Stimulated activated CD8-positive, alpha-beta memory T cell treated with anti-CD3 and anti-CD28 coated beads, Interleukin-15, amount 100 ng/mL, for 48 hours (primary cell): ENCODE results near the gene RNF26.

Experiments
- DNase-seq, 2 donors: peaks; one replicate each; pipeline ENCODE4 v3.0.0-alpha.2; 2020; ENCODE audit warnings: low read depth in 2 of 2

The RNF26 gene

DNA sequence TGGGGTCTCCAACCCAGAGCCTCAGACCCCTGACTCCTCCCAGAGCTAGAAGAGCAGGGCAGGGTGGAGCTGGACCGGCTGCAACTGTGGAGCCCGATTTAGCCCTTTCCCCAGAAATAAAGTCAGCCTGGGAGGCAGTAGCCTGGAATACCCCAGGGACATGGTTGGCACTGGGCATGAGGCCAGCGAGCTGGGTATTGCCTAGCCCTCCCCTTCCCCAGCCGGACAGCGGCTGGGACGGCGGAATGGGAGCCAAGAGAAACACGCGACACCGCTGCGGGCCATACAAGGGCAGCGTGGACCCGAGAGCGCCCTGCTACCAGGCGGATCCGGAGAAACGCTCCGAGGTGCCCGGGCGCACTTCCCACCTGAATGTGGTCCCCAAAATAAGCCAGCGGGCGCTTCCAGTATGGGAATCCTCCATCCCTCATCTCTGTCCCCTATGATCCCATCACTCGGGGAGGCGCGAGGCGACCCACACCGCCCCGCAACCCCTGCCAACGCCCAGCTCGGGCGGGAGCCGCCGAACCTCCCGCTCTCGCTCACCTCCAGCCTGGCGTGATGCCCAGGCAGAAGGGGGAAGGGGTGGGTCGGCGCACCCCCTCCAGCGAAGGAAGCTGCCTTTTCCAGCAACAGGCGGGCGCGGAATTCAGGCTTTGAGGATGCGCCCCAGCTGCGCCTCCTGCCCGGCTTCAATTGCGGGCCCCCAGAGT, 18.2 kb upstream of the RNF26 start:
- DNase-seq = no peak

DNA sequence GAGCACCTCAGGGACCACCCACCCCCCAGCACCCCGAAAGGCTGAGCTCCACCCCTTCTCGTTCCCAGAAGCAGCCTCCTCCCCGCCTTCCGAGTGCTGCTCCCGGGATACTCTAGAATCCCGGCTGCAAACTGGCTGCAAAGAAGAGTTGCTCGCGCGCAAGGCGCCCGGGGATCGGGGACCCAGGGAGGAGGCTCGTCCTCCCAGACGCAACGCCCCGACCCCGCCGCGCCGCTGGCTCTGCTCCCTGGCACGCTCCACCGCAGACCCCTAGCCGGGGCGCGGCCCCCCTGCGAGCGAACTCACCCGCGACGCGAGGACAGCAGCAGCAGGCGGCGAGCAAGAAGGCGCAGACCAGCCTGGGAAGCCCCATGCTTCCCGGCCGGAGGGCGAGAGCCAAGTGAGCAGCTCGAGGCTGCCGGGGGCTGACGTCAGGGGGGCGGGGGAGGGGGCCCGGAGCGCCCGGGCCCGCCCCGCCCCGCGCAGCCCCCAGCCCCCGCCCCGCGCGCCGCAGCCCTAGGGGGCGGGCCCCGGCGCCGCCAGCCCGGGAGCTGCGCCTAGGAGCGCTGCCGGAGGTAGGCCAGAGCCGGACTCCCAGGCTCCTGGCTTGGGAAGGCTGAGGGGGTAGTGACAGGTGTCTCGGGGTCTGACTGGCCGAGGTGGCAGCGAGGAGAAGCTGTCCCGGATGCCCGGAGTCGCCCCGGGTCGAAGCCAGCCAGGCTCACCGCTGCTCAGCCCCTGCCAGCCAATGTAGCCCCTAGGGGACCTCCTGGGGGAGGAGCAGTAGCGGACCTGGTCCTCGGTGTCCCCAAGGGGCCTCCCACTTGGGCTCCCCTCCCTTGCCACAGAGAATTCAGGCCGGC, 17.4 kb upstream of the RNF26 start, which contains the start of gene MCAM:
MCAM (minus strand) TSS at position 402 of the 863 bp plus-strand sequence; CDS start at position 373, 29 bp downstream.
- no peak for DNase-seq

DNA sequence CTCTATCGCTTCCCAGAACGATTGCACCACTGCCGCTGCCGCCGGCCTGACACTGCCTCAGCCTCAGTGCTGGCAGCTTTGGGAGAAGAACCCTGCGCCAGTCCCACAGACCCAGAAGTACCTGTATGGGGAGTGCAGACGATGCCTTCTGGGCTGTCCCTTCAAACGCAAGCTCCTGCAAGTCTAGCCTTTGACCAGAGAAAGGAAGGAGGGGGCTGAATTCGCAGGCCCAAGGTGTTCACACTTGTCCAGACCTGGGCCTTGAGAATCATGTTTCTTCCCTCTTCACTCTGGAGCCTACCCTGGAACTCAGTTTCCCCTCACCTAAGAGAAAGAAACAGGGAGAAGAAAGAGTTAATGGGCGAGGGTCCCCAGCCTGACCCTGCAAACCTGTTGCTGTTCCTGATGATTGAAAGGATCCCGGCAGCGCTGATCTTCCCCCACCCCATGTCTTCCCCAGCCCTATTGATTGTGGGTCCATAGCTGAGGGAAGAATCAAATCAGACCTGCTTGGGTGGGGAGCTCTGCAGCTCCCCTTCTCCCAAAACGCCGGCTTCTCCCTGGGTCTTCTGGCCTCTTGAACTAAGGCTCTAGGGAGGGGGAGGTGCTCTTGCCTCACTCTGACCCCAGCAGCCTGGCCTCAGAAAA, 16.6 kb upstream of the RNF26 start:
- DNase-seq = no peak

DNA sequence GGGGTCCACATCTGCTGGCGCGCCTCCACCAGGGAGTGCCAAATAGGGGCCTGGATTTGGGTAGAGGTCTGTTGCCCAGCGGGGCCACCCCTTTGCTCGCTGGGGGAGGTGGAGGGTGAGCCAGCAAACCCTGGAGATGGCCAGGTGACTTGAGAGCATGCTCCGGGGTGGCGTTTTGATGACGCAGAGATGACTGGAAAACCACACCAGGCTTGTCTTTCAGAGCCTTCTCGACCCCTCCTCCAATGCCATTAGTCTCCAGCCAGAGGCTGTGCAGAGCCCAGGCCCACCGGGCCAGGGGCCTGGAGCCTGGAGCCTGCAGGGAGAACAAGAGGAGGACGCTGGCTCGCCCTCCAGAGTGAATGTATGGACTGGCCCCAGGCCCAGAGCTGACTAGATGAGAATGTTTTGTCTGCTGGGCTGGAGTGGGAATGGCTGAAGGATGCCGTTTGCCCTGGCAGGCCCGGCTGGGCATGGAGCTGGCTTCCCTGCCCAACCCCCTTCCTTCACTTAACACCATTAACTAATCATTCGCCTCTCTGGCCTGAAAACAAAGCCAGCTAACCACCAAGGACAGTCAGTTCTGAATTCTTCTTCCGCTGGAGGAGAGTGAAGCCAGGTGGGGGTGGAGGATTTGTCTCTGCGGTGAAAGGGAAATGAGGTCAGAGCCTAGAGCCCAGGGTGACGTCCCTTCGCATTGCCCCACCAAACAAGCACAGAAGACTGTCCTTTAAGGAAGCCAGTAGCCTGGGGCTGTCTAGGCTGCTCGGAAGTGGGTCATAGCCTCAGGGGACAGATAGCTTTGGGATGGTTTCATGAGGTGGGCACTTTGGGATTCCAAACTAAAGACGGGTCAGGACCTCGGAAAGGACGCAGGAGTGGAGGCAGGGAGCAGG, 15.8 kb upstream of the RNF26 start:
- no peak for DNase-seq

DNA sequence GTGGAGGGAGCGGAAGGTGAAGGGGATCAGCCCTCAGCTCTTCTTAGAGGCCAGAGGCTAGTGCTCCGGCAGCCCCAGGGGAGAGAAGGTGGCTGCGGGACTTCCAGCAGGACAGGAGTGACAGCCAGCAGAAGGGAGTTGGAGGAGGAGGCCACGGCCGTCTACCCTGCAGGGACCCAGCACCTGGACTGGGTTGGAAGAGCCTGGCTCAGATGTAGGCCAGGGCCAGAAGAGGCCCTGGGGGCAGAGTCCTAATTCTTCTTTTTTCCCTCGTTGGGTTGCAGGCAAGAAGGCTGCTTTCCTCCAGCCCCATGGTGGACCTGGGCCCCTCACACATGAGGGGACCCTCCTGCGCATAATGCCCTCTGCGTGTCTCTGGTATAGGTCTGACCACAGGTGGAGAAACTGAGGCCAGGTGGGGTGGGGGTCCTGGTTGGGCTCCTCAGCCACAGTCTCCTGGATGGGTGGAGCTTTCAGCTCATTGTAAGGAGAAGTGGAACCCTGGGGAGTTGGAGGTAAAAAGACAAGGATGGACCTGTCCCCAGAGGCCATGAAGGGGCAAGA, 15.1 kb upstream of the RNF26 start:
- no peak for DNase-seq

DNA sequence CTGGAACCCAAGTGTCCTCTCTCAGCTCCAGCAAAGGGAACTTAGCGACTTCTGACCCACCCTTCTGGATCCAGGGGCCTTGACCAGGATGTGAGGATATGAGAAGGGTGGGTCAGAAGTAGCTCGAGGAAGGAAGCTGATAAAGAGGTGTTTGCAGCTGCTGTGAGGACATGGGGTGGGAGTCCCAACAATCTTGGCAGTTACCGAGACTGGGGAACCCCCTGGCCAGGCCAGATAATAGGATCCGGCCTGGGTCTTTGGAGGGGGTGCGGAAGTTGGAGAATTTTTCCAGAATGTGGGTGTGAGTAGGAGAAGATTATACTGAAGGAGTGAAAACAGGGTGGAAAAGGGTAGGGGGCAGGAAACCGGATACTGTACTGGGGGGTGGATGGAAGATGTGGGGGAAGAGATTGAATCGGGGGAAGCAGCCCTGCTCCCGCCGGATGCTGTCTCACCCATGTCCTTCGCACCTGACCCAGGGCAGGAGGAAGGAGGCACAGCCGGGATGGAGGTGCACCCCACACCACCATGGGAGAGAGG, 14.6 kb upstream of the RNF26 start:
- DNase-seq = no peak

DNA sequence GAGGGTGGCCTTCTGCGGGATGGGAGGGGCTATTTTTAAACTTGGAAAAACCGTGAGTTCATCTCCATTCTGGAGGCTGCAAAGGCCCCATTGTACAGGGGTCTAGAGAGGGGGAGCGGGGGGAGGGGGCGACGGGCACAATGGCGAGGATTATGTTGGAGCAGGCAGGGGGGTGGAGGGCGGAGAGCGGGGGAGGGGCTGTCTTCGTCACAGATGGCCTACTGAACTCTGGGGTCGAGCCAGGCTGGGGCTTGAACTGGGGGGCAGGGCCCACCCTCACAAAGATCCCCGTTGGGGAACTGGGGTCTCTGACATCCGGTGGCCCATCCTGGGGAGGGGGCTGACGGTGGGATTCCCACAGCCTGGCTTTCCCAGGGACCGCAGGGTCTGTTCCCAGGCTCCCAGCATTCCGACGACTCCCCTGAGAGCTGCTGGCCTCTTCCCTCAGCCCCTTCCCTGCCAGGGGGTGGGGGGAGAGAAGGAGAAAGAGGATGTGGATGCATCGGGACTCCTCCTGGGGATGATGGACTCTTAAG, 14.0 kb upstream of the RNF26 start:
- no peak for DNase-seq

DNA sequence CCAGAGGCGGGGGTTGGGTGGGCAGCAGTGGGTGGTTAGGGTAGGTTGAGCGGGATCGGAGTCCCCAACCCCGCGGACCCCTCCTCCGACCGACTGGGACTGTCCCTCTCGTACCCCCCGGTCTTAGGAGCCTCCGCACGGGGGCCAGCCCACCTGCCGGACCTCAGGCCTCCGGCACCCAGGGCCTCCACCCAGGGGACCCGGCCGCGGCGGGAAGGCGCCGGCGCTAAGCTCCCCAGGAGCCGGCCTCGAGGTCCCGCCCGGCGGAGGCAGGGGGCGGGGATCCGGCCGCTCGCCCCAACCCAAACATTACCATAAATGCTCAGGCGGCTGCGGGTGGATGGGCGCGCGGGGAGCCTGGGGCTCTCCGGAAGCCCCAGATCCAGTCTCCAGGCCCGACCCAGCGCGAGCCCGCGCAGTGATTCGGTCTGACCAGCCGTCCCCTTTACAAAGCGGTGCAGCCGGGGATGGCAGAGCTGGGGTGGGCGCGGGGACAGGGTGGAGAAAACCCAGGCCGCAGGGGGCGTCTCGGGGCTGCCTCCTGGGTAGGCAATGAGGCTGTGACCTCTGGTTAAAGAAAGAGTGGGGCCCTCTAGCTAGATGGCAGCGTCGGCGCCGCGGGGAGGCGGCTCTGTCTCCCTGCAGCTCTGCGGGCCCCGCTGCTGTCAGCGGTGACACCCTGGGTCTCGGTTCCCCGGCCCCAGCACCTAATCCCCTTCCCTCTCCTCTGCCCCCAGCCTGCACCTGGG, 13.4 kb upstream of the RNF26 start:
- peak; percentile 45 to 47 for DNase-seq

DNA sequence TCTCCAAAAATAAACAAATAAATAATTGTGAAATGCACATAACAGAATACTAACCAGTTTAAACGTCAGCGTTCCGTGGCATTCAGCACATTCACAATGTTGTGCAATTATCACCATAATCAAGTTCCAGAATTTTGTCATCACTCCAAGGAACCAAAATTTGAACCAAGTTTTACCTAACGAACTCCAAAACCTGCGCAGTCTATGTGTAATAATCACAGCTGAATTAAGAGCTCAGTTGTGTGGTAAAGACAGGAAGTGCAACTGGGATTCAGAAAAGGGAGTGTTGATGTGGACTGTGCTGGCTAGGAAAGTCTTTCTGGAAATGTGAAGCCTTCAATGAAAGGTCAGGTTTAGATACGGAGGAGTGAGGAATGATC, 12.0 kb upstream of the RNF26 start:
- DNase-seq = no peak

DNA sequence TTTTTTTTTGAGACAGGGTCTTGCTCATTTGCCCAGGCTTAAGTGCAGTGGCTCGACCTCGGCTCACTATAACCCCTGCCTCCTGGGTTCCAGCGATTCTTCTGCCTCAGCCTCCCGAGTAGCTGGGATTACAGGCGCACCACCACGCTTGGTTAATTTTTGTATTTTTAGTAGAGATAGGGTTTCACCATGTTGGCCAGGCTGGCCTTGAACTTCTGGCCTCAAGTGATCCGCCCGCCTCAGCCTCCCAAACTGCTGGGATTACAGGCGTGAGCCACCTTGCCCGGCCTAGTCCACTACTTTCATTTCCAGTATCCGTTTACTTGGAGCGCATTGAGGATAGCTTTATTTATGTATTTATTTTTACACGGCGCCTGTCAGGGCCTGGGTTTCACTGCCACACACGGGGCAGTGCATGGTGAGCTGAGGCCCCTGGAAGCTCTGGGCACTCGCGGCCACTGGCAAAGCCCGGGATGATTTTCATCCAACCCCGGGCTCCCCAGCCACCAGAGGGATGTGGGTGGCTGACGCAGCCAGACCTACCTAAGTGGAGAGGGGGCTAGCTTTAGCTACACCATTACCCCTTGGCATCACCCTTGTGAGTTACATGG, 11.3 kb upstream of the RNF26 start:
- no peak for DNase-seq

DNA sequence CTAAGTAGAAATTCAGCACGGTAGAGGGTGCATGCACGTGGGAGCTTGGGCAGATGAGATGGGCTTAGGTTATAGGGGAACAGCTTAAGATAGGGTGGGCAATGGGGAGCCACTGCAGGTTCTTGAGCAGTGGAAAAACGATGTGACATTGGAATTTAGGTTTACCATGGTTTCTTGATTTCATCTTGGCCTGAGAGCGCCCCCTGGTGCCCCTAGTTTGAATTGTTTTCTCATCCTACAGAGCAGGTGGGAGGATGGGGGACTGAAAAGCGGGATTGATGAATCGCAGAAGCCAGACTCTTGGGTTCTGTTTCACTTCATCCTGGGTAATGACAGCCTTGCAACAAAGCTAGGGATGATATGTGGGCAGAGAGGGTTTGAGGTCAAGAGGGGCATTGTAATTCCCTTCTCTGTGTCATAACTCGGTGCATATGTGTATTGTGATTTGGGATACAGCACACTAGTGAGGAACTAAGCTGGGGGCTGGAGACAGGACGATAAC, 10.7 kb upstream of the RNF26 start:
- peak in 1 of 2 donors; percentile 58 for DNase-seq

DNA sequence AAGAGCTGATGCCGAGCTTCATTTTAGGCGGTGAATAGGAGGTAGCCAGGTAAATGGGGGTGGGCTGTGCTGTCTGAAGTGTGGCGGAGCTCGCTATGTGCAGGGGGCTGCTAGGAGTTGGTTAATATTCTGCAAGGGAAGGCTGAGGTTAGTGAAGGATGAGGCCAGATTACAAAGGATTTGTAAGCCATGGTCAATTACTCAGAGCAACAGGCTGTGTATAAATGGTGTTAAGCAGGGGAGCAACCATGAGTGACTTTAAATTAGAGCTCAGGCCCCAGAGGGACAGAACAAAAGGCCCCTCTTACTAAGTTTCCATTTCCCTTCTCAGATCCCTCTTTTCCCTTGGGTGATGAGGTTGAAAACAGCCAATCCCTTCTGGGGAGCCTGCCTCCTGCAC, 10.1 kb upstream of the RNF26 start:
- DNase-seq = no peak

DNA sequence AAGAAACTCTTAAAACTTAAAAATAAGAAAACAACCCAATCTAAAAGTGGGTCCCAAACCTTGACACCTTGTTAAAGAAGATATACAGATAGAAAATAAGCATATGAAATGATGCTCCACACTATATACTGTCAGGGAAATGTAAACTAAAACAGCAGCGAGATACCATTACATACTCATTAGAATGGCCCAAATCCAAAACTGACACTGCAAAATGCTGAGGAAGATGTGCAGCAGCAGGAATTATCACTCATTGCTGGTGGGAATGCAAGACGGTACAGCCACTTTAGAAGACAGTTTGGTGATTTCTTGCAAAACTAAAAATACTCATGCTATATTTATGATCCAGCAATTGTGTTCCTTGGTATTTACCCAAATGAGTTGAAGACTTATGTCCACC, 5.0 kb upstream of the RNF26 start:
- no peak for DNase-seq

DNA sequence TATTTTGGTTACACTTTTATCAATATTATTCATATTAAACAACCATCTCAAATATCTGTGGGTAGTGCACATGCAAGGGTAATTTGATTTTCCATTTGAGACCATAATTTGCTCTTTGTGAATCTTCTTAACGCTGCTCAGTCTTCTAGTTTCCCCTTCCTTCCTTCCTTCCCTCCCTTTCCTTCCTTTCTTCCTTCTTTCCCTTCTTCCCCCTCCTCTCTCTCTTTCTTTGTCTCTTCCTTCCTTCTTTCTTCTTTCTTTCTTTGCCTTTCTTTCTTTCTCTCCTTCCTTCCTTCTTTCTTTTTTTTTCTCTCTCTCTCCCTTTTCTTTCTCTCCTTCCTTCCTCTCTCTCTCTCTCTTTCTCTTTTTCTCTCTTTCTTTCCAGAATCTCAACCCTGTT, 4.1 kb upstream of the RNF26 start:
- no peak for DNase-seq

DNA sequence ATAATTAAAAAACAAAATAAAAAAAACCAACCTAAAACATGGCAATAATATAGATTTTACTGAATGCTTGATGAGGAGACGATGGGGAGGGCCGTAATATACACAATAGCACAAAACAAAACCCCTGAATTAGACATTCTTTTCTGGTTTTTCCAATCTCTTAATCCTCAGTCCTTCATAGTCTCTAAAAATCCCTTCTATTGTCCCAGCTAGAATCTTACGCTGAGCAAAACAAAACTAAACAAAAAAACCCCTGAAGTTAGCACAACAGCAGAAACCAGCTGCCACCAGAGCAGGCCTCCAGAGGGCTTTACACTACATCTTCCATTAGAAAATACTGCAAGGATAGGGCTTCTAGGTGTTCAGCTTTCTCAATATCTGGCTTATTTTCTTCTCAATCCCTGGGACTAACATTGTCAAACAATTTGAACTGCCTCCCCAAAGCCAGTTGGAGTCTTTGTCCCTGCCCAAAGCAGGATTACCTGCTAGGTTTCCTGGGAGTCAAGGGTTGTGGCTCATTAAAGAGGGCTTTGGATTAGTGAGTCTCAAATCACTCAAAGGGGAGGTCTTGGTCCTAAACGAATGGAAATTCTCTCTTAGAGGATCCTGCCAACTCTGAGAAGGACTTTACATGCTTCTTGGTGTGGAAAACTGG, 2.1 kb upstream of the RNF26 start:
- no peak for DNase-seq

DNA sequence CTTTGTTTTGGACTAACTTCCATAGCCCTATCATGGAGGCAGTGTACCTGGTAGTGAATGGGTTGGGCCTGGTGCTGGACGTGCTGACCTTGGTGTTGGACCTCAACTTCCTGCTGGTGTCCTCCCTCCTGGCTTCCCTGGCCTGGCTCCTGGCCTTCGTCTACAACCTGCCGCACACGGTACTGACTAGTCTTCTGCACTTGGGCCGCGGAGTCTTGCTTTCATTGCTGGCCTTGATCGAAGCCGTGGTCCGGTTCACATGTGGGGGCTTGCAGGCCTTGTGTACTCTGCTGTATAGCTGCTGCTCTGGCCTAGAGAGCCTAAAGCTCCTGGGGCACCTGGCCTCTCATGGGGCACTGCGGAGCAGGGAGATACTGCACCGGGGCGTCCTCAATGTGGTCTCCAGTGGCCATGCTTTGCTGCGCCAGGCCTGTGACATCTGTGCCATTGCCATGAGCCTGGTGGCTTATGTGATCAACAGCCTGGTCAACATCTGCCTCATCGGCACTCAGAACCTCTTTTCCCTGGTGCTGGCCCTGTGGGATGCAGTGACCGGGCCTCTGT, 846 bp downstream of the RNF26 start:
- no peak for DNase-seq

DNA sequence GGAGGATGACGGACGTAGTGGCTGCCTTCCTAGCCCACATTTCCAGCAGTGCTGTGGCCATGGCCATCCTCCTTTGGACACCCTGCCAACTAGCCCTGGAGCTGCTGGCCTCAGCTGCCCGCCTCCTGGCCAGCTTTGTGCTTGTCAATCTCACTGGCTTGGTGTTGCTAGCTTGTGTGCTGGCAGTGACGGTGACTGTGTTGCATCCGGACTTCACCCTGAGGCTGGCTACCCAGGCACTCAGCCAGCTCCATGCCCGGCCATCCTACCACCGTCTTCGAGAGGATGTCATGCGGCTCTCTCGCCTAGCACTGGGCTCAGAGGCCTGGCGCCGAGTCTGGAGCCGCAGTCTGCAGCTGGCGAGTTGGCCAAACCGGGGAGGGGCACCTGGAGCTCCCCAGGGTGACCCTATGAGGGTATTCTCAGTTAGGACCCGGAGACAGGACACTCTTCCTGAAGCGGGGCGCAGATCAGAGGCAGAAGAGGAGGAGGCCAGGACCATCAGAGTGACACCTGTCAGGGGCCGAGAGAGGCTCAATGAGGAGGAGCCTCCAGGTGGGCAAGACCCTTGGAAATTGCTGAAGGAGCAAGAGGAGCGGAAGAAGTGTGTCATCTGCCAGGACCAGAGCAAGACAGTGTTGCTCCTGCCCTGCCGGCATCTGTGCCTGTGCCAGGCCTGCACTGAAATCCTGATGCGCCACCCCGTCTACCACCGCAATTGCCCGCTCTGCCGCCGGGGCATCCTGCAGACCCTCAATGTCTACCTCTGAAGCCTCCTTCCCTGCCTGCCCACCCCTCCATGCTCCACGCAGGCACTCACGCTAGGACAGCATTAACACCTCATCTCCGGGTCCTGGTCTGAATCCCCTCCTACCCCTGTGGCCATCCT, 1.6 kb downstream of the RNF26 start:
- DNase-seq = no peak
